Measurements from ENCODE around the gene PWWP2B. TPM values are rescaled to one million over a fixed set of nuclear protein-coding genes. Genes with fewer than 3 reads are reported as not detected.
"Not testable (repeated sequence)": the region's sequence is repeated elsewhere in the genome, so short reads cannot be mapped to it uniquely, and the experiment has no call there.

Gene PWWP2B
- total RNA-seq, 3 donors from 2014 or later, result 3.3 to 4.3 (median 4.1) TPM

DNA sequence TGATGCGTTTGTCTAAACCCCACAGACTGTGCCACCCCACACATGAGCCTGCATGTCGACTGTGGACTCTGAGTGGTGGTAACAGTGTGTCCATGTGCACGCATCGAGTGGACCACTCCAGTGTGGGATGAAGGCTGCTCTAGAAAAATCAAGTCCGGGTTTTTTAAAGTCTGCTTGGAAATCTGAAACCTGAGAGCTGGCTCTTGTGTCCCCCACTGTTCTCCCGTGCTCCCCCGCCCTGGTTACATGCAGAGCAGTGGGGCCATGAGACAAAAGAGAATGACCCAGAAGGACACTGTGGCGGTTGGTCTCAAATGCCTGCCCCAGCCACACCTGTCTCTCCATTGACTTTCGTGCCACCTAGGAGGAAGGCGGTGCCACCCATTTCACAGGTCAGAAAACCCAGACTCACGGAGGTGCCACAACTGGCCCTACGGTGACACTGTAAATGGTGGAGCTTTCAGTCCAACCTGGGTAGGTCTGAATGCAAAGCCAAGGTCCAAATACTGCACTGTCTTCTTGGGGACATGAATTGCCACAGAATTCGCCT is 27.3 kb upstream of the PWWP2B start:
- H3K9me3 Mint-ChIP-seq, result no peaks in the 10 kb centered on the region
- DNase-seq, result no peak
- H3K4me1 Mint-ChIP-seq (ENCODE audit: low read depth), result peaks cover 4% of the 10 kb centered on the region
- no peaks in the 10 kb centered on the region for H3K27me3 Mint-ChIP-seq (ENCODE audit: low read depth)
- H3K36me3 Mint-ChIP-seq (ENCODE audit: insufficient read depth), result peaks cover 15% of the 10 kb centered on the region
- no peak for ATAC-seq
- H3K4me3 Mint-ChIP-seq, result no peak overlapping the region

GRCh38 chr10:132370426-132371340 is 26.3 kb upstream of the PWWP2B start:
- H3K4me3 Mint-ChIP-seq, result no peak overlapping the region
- H3K36me3 Mint-ChIP-seq (ENCODE audit: insufficient read depth), result peaks cover 14% of the 10 kb centered on the region
- peaks cover 4% of the 10 kb centered on the region for H3K4me1 Mint-ChIP-seq (ENCODE audit: low read depth)
- ATAC-seq, result no peak
- no peak for DNase-seq
- H3K27me3 Mint-ChIP-seq (ENCODE audit: low read depth), result no peaks in the 10 kb centered on the region
- no peaks in the 10 kb centered on the region for H3K9me3 Mint-ChIP-seq

DNA sequence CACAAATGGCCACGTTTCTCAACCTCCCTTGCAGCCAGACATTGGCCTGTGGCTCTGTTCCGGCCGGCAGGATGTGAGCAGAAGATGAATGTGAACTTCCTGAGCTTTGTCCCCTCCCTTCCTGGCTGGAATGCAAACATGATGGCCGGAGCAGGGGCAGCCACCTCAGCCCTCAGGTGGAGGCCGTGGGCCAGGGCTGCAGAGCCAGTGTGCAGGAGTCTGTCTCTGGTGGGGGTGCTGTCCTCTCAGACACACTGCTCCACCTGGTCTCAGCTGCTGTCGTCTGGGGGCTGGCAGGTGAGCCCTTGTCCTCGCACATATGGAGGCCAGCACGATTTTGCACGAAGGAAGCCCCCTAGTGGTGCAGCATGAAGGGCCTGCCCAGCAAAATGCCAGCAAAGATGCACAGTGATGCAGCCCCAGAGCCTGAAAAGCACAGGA is 25.3 kb upstream of the PWWP2B start:
- Mint-ChIP-seq H3K9me3 (no peaks in the 10 kb centered on the region), H3K36me3 (ENCODE audit: insufficient read depth) (peaks cover 14% of the 10 kb centered on the region), H3K27me3 (ENCODE audit: low read depth) (no peaks in the 10 kb centered on the region), H3K4me3 (no peak overlapping the region), H3K4me1 (ENCODE audit: low read depth) (peaks cover 4% of the 10 kb centered on the region)
- ATAC-seq, result no peak
- DNase-seq, result no peak

- no peak for ATAC-seq
- Mint-ChIP-seq H3K9me3 (no peaks in the 10 kb centered on the region), H3K36me3 (ENCODE audit: insufficient read depth) (peaks cover 7% of the 10 kb centered on the region), H3K4me1 (ENCODE audit: low read depth) (peaks cover 4% of the 10 kb centered on the region), H3K27me3 (ENCODE audit: low read depth) (no peaks in the 10 kb centered on the region), H3K4me3 (no peak overlapping the region)
- DNase-seq, result no peak
Measured at GRCh38 chr10:132372516-132373095, 24.4 kb upstream of the PWWP2B start.

DNA sequence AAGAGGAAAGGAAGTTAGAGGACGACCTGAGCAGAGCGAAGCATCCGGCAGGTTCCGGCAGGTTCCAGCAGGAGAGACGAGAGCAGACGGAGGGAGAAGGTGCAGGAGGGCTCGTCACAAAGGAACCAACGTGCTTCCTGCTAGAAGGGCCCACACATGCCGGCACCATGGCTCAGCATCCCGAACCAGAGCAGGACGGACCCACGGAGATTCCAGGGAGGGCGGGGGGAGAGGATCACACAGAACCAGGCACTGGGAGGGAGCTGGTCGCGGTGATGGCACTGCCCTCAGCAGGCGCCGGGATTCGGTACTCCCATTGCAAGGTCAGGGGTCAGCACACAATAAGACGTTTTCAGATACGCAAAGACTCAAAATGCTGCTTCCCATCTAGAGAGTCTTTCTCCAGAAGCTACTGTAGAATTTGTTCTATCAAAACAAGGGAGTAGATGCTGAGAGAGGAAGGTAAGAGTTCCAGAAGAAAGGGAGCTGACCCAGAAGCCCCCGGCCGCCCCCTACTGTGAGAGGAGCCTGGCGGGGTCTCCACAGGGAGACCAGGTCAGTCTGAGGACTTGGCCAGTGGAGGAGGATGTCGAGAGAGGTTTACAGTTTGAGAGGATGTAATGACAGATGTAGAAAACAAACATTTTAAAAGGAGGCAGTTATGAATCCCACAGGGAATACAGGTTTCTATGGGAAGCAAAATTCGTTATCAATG is 23.6 kb upstream of the PWWP2B start:
- Mint-ChIP-seq H3K27me3 (ENCODE audit: low read depth) (no peaks in the 10 kb centered on the region), H3K36me3 (ENCODE audit: insufficient read depth) (peaks cover 4% of the 10 kb centered on the region), H3K4me1 (ENCODE audit: low read depth) (peaks cover 4% of the 10 kb centered on the region), H3K4me3 (no peak overlapping the region), H3K9me3 (no peaks in the 10 kb centered on the region)
- DNase-seq, result no peak
- ATAC-seq, result no peak

- DNase-seq (no peak), ATAC-seq (no peak)
- H3K36me3 Mint-ChIP-seq (ENCODE audit: insufficient read depth), result no peaks in the 10 kb centered on the region
- no peaks in the 10 kb centered on the region for H3K27me3 Mint-ChIP-seq (ENCODE audit: low read depth)
- H3K4me3 Mint-ChIP-seq, result no peak overlapping the region
- peaks cover 4% of the 10 kb centered on the region for H3K4me1 Mint-ChIP-seq (ENCODE audit: low read depth)
- no peaks in the 10 kb centered on the region for H3K9me3 Mint-ChIP-seq
Measured at GRCh38 chr10:132374176-132374575, 22.8 kb upstream of the PWWP2B start.

DNA sequence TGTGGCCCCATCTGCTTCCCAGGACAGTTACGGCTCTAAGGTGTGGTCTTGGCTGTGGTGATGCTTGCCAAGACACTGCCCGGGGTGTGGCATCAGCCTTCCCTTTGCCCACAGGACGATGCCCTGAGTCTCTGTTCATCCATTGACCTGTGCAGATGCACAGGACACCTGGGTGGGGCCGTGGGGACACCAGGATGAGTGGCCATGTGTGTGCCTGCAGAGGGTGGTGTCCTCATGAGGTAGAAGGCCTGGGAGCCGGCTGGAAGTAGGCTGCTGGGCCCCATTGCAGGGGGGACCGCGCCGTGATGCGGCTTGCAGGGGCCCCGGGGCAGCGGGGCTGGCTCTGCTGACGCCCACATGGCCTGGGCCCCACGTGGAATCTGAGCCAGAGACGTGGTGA is 22.4 kb upstream of the PWWP2B start:
- H3K36me3 Mint-ChIP-seq (ENCODE audit: insufficient read depth), result no peaks in the 10 kb centered on the region
- DNase-seq (no peak), ATAC-seq (no peak)
- H3K27me3 Mint-ChIP-seq (ENCODE audit: low read depth), result no peaks in the 10 kb centered on the region
- no peak overlapping the region for H3K4me3 Mint-ChIP-seq
- no peaks in the 10 kb centered on the region for H3K9me3 Mint-ChIP-seq
- peaks cover 4% of the 10 kb centered on the region for H3K4me1 Mint-ChIP-seq (ENCODE audit: low read depth)

GRCh38 chr10:132375116-132375794 is 21.7 kb upstream of the PWWP2B start:
- H3K4me3 Mint-ChIP-seq, result no peak overlapping the region

DNA sequence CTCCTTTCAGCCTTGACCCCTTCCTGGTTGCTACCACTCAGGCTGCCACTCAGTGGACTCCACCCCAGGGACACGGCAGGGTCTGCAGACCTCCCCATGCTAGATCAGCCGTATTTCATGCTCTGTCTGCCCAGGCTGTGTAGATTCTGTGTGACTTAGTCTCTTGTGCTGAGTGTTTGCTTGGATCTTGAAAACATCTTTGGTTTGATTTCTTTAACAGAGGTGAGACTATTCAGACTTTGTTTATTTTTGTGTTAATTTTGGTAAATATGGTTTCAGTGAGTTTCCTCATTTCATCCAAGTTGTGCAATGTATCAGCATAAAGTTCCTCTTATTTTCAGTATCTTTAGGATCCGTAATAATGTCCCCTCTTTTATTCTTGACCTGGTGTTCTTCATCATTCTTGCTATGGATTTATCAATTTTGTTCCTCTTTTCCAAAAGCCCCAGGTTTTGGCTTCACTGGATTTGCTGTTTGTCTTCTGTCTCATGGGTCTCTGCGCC is 21.2 kb upstream of the PWWP2B start:
- H3K36me3 Mint-ChIP-seq (ENCODE audit: insufficient read depth), result no peaks in the 10 kb centered on the region
- ATAC-seq, result no peak
- no peak overlapping the region for H3K4me3 Mint-ChIP-seq

More at GRCh38 chr10:132375116-132375794, 21.7 kb upstream of the PWWP2B start:
- Mint-ChIP-seq H3K27me3 (ENCODE audit: low read depth) (no peaks in the 10 kb centered on the region), H3K36me3 (ENCODE audit: insufficient read depth) (no peaks in the 10 kb centered on the region), H3K4me1 (ENCODE audit: low read depth) (peaks cover 4% of the 10 kb centered on the region), H3K9me3 (no peaks in the 10 kb centered on the region)
- DNase-seq, result no peak
- ATAC-seq, result no peak

GRCh38 chr10:132376394-132376851 is 20.6 kb upstream of the PWWP2B start:
- H3K4me3 Mint-ChIP-seq, result no peak overlapping the region

More for the DNA sequence above, 21.2 kb upstream of the PWWP2B start:
- no peaks in the 10 kb centered on the region for H3K9me3 Mint-ChIP-seq
- no peak for DNase-seq
- peaks cover 4% of the 10 kb centered on the region for H3K4me1 Mint-ChIP-seq (ENCODE audit: low read depth)
- no peaks in the 10 kb centered on the region for H3K27me3 Mint-ChIP-seq (ENCODE audit: low read depth)

GRCh38 chr10:132377326-132377725 is 19.7 kb upstream of the PWWP2B start:
- ATAC-seq (no peak), DNase-seq (no peak)
- H3K4me1 Mint-ChIP-seq (ENCODE audit: low read depth), result peaks cover 4% of the 10 kb centered on the region
- no peaks in the 10 kb centered on the region for H3K27me3 Mint-ChIP-seq (ENCODE audit: low read depth)
- H3K9me3 Mint-ChIP-seq, result no peaks in the 10 kb centered on the region
- H3K4me3 Mint-ChIP-seq, result no peak overlapping the region
- no peaks in the 10 kb centered on the region for H3K36me3 Mint-ChIP-seq (ENCODE audit: insufficient read depth)

More at GRCh38 chr10:132376394-132376851, 20.6 kb upstream of the PWWP2B start:
- Mint-ChIP-seq H3K36me3 (ENCODE audit: insufficient read depth) (no peaks in the 10 kb centered on the region), H3K9me3 (no peaks in the 10 kb centered on the region), H3K27me3 (ENCODE audit: low read depth) (no peaks in the 10 kb centered on the region), H3K4me1 (ENCODE audit: low read depth) (peaks cover 4% of the 10 kb centered on the region)
- ATAC-seq (no peak), DNase-seq (no peak)

DNA sequence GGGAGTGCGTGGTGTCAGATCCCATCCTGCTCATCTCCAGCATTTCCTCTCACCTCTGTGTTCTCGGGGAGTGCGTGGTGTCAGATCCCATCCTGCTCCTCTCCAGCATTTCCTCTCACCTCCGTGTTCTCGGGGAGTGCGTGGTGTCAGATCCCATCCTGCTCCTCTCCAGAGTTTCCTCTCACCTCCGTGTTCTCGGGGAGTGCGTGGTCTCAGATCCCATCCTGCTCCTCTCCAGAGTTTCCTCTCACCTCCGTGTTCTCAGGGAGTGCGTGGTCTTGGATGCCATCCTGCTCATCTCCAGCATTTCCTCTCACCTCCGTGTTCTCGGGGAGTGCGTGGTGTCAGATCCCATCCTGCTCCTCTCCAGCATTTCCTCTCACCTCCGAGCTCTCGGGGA is 18.0 kb upstream of the PWWP2B start:
- not testable (repeated sequence) for H3K36me3 Mint-ChIP-seq (ENCODE audit: insufficient read depth); H3K4me3 Mint-ChIP-seq; H3K9me3 Mint-ChIP-seq; H3K27me3 Mint-ChIP-seq (ENCODE audit: low read depth); ATAC-seq; H3K4me1 Mint-ChIP-seq (ENCODE audit: low read depth); DNase-seq

- not testable (repeated sequence) for H3K4me3 Mint-ChIP-seq; H3K4me1 Mint-ChIP-seq (ENCODE audit: low read depth); DNase-seq; H3K36me3 Mint-ChIP-seq (ENCODE audit: insufficient read depth); H3K27me3 Mint-ChIP-seq (ENCODE audit: low read depth); ATAC-seq; H3K9me3 Mint-ChIP-seq
Measured at GRCh38 chr10:132380986-132381385, 16.0 kb upstream of the PWWP2B start.

Data from activated T-cell treated with anti-CD3 and anti-CD28 coated beads, Interleukin-2, amount 50 U/mL, for 4 hours (primary cell).